Measurements from ENCODE around the gene RARA.
A peak's percentile ranks its signal among the peaks of the same experiment; 100 is the strongest.

The RARA gene

DNA sequence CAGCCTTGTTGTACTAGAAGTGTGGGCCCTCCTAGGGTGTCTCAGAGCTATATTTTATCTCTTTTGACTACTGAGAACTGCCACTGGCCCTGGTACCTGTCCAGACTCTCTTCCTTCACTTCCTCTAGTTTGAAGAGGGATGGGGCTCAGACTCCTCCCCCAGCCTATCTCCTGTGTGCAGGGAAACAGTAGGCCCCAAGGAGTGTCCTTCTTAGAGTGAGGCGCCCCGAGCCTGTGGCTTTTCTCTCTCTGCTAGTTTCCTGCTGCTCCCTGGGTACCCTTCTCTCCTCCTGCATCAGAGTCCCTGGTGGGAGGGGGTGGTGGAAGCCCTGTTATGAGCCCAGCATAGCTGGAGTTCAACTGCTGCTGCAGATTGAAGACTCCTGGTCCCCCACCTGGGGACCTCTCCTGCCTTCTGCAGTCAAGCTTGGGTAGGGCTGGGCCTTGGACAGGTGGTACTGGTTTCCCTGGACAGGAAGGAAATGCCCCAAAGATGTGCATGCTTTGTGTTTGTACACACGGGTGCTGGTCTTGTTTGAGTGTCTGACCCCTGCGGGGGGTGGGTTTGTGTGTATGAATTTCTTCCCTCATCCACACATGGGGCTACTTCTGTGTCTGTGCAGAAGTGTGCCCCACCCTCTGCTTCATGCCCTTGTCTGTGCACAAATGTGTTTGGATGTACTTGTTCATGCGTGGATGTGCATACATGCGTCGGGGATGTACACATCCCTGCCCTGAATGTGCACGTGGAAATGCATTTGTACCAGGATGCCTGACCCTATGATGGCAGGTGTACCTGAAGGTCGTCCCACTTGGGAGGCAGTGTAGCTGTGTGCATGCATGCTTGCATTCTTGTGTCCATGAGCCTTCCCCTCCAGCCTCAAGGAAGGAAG is 6.9 kb downstream of the RARA start:
- no peak for DNase-seq (ENCODE audit: low read depth in 2 of 2)

DNA sequence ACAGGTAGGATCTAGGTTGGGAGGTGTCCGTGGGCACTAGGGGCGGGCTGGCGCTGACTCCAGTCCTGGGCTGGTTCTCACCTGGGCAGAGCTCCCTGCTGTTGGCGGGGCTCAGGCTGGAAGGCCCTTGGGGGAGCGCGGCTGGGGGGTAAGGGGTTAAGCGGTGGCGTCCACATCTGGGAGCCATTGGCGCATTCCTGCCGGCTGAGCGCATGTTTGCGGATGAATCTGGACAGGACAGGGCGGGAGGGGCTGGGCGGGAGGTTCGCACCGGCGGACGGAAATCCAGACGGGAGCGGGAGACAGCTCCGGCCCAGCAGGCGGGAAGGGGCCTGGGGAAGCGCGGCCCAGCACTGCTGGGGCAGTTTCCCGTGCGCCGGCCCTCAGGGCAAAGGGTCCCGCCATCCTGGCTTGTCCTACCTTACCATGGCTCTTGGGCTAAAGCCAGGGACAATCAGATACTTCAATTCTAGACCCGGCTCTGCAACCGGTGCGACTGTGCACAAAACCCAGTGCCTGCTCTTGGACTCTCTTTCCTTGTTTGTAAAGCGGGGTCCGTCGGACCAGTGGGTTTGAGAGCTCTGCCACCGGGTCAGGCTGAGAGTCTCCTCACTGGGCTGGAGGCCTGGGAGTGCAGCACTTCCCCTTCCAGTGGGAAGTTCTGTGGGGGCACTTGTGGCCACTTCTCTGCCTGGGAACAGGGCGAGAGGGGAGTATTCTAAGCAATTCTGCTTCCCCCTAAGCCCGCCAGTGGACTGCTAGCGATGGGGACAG is 7.8 kb downstream of the RARA start:
- no peak for DNase-seq (ENCODE audit: low read depth in 2 of 2)

DNA sequence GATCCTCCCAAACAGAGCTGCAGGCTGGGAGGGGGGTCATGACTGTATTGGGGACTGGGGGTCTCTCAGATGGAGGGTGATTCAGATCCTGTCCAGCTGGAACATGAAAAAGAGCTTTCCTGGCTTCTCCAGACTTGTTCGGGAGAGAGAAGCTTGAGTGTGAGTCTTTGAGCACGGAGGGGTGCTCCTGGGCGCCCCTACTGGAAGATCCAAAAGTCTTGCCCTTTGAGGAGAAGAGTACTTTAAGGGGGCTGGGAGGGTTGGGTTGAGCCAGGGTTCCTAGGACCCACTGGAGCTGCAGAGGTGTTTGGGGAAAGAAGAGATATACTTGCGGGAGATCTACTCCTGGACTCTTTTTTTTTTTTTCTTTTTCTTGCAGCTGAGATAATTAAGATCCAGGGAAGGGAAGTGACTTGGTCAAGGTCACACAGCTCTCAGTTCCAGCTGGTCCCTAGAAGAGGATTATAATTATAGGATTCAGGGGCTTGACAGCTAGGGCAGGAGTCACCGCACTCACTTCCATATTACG is 8.4 kb downstream of the RARA start:
- no peak for DNase-seq (ENCODE audit: low read depth in 2 of 2)

DNA sequence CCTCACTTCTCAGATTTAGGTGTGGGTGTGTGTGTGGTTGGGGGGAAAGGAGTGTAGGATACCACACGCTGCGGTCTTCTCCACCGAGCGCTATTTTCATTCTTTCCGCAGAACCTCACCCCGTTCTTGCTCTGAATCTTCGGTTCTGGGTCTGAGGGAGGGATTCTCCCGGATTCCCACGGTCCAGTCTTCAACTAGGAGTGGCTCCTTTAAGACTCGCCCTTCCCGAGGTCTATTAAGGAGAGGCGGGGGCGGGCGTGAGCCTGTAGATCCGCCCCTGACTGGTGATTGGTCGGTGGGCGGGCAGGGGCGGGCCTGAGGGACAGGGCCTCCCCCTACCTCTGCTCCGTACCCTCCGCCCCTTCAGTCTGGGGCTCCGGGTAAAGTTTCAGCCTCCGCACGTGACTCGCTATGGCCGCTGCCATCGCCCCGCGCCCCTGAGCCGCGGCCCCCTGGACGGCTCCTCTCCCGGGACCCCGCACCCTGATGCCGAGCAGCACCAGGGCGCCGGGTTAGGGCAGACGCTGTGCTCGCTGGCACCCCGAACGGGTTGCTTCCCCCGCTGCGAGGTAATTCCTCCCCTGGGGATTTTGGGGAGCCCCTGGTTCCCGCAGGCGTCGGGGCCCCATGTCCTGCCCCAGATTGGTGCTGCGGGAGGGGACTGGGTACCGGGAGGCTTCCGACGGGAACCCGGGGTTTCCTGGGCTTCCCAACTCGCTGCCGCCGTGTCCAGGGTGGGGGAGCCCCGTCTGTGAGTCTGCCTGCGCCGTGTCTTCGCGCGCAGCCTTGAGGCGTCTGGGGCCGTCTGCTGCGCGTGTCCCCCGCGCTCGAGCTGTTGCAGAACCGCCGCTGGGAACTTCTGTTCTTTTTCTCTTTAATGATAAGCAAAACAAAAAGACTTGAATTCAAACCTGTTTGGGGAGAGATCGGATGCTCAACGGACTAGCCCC is 9.2 kb downstream of the RARA start:
- DNase-seq (ENCODE audit: low read depth in 2 of 2): peak; percentile 82 to 85

DNA sequence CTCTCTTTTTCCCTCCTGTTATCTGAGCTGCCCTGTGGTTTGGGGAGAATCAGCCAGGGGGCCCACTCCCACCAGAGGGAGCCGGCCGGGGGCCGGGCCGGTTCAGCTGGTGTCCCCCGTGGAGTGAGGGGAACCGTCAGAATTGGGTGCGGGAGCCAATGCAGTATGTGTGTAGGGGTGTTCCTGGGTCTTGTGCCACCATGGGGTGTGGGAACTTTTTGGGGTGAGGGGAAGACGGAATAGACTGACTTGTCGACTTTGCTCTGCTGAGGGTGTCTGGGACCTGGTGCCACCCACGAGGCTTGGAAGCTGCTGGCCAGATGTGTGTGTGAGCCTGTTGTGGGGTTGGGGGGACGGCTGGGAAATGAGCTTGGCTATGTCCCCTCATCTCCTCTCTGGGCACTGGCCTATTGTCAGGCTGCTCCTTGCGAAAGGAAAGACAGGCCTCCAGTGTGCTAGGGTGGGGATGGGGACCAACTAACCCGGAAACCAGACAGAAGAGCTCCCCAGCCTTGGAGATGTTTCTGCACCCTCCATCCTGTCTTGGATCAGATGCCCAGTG is 9.9 kb downstream of the RARA start:
- DNase-seq (ENCODE audit: low read depth in 2 of 2): no peak

DNA sequence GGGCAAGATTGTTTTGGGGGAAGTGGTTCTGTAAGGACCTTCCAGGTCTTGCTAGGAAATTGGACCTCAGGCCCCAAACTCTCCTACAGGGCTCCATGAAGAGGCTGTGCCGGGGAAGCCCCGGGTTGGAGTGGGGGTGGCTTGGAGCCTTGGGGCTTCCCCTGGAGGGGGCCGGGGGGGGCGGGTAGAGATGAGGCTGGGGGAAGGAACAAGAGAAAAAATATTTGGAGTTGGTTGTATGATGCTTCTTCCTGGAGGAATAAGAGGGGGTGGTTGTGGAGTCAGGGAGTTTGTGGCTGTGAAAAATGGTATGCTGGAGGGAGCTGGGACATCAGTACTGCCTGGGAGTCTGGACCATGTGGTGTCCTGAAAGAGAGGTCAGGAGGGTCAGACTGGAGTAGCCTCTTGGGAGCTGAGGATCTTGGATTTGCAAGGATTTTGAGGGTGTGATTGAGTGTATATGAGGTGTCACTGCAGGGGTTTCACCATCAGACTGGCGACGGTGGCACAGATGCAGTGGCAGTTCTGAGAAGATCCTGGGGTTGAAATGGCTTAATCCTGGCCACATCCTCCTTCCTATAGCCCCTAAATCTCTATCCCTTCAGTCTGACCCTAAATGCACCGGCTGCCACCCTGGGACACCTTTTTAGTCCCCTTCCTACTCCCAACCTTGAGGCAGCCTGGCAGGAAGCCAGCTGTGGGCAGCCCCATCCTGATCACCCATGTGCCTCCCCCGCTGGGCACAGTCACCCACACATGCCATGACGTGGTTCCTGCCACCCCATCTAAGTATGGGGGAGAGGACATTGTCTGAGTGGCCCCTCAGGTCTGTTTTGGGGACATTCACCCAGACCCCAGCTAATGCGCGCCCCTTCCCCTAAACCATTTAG is 10.9 kb downstream of the RARA start:
- DNase-seq (ENCODE audit: low read depth in 2 of 2): peak; percentile 61 to 77

DNA sequence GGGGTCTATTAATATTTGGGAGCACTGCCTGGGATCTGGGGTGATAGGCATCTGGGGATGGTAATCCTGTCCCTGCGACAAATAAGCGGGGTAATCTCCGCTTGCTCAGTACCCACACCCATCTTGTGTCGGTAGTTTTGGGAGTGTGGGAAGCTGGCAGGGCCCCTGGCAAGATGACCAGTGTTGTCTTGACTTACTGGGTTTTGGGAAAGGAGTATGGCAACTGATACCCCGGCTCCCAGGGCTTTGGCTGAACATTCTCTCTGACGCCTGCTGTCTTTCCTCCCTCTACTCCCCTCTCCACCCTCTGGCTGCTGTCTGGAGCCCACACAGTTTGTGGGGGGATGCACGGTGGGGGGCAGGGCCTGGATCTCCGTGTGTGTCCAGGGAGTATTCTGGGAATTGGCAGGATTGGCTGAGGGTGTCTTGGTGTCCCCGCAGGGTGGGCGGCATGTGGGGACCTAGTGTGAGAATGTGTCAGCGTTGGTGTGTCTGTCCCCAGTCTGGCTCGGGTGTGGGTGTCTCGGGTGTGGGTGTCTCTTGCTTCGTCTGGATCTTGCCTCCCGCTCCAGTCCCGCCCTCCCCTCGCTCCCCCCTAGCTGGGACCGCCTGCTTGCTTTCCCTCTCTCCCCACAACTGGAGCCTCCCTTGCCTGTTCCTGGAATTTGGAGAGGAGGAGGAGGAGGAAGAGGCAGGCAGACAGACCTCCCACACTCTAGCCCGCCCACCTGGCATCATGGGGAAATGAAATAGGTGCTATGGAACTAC is 12.0 kb downstream of the RARA start:
- no peak for DNase-seq (ENCODE audit: low read depth in 2 of 2)

DNA sequence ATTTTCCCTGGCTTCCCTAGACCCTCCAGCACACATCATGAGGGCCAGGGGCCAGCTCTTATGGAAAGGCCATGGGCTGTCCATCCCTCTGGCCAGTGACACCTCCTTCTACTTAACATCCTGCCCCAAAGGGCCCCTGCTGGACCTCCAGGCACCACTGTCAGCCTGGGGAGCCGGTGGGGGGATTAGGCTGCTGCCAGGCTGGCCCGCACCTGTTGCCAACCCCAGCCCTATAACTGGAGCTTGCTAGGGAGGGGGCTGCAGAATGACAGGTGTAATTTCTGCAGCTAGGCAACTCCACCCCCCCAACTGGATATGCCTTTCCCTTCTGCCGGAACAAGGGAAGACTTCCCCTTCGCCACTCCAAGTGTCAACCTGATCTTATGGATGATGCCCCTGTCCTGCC is 12.5 kb downstream of the RARA start:
- no peak for DNase-seq (ENCODE audit: low read depth in 2 of 2)

DNA sequence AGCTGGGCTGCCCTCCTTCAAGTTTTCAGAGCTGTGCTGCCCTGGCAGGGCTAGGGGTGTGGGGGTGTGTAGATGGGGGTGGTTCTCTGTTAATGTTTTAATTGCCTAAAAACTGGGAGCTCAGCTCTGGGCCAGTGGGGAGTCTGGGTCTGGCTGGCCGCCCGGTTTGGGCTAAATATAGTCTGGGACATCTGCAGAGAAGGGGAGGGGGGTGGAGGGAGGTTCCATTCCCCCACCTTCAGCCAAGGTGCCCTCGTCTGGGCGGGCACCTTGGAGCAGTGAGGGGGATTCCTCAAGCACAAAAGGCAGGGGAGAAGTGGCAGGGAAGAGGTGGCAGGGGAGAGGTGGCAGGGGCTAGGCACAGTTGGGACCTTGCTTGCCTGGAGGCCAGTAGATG is 13.0 kb downstream of the RARA start:
- no peak for DNase-seq (ENCODE audit: low read depth in 2 of 2)

DNA sequence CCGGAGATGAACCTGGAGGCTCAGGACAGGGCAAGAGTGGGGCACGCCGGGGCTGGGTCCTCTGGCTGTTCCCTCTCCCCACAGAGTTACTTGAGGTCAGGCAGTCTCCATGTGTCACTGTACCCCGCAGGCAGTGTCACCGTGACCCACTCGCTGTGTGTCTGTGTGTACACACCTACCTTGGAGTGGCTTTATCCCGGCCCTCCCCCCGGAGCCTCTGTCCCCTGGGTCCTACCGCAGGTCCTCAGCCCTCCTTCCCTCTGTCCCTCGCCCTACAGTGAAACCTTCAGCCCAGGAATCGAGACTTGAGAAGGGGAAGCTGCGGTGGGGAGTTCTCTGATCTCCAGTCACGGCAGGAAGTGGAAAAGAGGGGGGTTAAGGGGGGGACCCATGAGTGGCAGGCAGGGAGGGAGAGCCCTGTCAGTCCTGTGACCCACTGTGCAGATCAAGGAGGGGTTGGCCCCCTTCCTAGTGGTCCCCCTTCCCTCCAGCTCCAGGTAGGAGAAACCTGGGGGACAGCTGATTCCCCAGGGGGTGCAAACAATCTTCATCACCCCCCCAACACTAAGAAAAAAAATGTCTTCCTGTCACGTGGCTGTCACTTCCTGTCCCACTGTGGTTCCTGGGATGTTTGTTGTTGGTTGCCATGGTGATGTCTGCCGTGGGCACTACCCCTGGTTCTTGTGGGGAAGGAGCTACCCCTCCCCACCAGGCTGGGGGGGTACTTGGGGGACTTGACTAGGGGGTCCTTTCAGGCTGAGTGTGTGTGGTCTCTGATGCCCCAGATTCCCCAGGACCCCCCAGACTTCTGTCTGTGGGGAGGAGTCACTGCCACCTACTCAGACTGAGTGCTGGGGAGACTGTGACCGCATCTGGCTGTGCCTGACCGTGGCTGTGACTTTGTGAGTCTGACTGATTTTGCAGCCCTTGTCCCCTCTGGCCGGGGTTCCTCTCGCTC is 13.7 kb downstream of the RARA start:
- DNase-seq (ENCODE audit: low read depth in 2 of 2): peak; percentile 77 to 78

DNA sequence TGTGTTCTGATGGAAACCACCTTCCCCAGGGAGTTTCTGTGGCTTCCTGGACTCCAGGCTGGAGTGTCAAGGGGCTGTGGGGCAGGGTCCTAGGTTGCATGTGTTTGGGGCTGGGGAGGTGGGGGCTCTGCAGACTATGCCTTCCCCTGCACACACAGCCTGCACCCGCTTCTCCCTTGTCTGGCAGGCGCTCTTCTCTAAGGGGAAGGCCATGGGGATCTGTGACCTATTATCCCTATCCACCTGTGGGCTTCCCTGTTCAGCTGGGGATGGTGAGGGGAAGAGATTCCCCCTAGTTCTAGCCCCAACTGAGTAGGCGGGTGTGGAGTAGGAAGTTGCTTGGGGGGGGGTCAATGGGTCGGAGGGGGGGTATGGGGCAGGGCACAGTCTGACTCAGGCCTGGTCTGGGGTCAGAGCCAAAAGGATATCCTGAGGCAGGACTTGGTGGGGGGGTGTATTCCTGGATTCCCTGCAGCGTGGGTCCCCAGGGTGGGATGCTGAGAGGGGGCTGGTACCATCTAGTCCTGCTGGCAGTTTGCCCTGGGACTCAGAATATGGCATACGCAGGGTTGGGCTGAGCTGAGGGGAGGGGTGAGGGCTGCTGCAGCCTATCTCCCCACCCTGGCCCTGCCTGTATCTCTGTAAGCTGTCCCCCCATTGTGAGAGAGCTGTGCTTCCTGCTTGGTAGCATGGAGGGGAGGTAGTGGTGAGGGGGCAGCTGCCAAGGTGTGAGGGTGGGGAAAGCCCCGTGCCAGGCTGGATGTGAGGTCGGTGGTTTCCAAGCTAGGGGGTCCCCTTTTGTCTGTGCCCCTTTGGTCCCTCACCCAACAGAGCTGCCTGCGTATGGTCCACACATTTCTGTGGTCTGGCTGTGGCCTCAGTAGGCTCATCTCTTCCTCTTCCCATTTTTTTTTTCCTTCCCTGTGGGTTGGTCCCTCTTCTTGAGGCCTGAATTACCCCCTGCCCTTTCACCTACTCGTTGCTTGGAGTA is 14.7 kb downstream of the RARA start:
- peak; percentile 63 to 72 for DNase-seq (ENCODE audit: low read depth in 2 of 2)

DNA sequence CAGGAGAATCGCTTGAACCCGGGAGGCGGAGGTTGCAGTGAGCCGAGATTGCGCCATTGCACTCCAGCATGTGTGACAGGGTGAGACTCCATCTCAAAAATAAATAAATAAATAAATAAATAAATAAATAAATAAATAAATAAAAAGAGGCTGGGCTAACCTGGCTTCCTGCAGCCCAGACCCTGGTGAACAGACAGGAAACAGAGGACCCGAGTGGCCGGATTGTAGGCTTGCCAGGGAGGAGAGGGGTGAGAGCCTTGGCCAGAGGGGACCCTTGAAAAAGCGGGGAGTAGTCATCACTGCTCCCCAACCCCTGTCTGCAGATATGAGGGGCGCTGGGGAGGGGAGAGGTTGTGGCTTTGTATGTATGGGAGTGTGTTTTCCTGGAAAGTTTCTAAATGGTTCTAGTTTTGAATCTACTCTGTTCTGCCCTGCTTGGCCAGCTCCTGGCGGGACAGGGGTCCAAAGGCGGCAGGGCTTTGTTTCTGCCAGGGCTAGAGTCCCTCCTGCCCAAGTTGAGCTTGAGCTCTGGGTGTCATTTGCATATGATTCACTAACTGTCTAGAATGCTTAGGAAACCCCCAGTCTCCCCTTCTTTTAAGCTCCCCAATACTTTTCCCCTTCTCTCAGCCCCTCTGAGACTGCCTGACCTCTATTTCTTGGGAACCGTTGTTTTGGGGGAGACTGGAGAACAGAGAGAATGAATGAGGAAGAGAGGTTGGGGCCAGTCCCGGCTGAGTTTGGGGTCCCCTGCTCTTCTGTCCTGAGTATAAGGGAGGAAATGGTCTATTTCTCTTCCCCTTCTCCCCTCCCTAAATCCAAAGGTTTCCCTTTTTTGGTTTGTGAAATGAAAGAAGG is 16.4 kb downstream of the RARA start:
- no peak for DNase-seq (ENCODE audit: low read depth in 2 of 2)

DNA sequence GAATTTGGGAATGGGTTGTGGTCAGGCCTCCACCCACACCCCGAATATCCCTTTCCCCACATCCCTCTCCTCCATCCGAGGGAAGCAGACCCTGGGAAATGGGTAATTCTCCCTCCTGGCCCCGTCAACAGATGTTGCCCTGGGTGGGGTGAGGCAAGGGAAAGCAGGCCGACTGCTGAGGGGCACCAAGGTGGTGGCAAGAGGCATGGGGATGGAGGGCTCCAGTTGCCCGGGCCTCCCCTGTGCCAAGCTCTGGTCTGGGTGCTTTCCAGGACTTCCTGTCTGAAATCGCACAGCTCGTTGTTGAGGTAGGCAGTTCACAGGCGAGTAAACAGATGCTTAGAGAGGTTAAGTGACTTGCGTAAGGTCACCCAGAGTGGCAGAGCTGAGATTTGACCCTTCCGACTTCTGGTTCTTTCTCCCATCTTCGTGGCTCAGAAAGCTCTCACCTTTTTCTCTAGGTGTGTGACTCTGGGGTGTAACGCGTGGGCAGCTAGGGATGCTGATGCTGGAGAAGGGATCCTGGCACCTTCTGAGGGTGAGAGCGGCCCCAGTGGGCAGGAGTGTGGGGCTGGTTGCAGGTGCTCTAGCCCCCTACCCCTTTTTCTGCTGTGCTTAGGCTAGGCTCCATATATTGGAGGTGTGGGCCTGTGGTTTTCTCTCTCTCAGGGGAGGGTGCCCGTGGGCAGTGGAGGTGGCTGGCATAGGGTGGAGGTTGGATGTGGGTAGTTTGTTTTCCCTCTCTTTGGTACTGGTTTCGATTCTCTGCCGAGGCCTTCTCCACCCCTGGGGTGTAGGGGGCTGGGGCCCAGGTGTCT is 17.2 kb downstream of the RARA start:
- DNase-seq (ENCODE audit: low read depth in 2 of 2): no peak

DNA sequence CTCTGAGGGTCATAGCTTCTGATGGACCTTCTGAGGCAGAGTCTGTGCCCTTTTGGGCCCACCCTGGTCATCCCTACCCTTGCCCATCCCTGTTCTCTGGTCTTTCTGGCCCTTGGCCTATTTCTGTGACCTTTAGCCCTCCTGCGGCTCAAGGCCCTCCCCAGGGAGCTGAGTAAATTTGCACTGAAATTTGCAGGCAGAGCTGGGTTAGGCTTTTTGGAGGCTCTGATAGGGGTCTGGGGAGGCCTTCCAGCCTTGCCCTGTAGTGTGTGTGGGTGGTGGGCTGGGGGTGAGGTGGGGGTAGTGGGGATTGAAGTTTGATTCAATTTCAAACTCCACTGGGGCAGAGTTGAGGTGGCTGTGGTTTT is 17.8 kb downstream of the RARA start:
- DNase-seq (ENCODE audit: low read depth in 2 of 2): no peak

DNA sequence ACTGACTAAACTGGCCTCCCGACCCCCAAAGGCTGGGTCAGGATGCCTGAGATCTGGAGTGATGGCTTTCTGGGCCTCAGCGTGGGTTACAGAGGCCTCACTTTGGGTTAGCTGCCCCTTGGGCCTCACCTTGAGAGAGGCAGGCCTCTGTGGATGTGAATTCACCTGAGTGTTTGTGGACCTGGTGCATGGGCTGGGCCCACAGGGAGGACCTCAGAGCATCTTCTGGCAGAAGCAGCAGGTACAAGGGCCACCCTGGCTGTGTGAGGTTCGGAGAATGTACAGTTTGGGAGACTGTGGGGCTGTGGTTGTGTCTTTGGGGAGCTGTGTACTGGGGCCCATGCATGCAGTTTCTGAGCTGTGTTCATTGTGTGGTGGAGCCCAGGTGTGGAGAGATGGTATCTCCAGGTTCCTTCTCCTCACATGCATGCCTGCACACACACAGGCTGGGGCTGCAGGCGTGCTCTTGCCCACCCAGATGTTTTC is 18.3 kb downstream of the RARA start:
- no peak for DNase-seq (ENCODE audit: low read depth in 2 of 2)
